Progenitor cell of endocrine pancreas (in vitro differentiated cells): Measurements from ENCODE around the gene SLC17A4. TPM values are rescaled to one million over a fixed set of nuclear protein-coding genes. Genes with fewer than 3 reads are reported as not detected.

ENCODE experiments used
- DNase-seq: peaks from one replicate; pipeline ENCODE4 v3.0.0; 2021; ENCODE audit warnings: low spot score; ENCODE audit not compliant: unreplicated experiment
- H3K27ac Mint-ChIP-seq: 2 replicates; pipeline ENCODE4 v1.8.0; 2021; ENCODE audit warnings: mild to moderate bottlenecking, moderate library complexity, mixed read lengths
- H3K27me3 Mint-ChIP-seq: 2 replicates; pipeline ENCODE4 v1.8.0; 2021; ENCODE audit warnings: mixed read lengths
- H3K36me3 Mint-ChIP-seq: 2 replicates; pipeline ENCODE4 v1.8.0; 2022; ENCODE audit warnings: mixed read lengths; ENCODE audit not compliant: insufficient read depth
- H3K4me1 Mint-ChIP-seq: 2 replicates; pipeline ENCODE4 v1.8.0; 2021; ENCODE audit warnings: low read depth, mixed read lengths
- H3K4me3 Mint-ChIP-seq: 2 replicates; pipeline ENCODE4 v1.8.0; 2021; ENCODE audit warnings: low read depth, mild to moderate bottlenecking, moderate library complexity, mixed read lengths
- H3K9me3 Mint-ChIP-seq: 2 replicates; pipeline ENCODE4 v1.8.0; 2021; ENCODE audit warnings: low read depth, mixed read lengths
- CTCF ChIP-seq: fragments of 200-600 bp; sonication (generic); IDR thresholded peaks from one replicate; pipeline ENCODE4 v1.5.0; 2021; ENCODE audit warnings: antibody characterized with exemption, mild to moderate bottlenecking; ENCODE audit not compliant: unreplicated experiment
- total RNA-seq: library from RNA; stranded (reverse); gene quantifications from 2 replicates; pipeline ENCODE4 v1.2.1, GENCODE V29; 2021

SLC17A4 gene
- total RNA-seq, 1 donor from 2014 or later, result 3.6 TPM

DNA sequence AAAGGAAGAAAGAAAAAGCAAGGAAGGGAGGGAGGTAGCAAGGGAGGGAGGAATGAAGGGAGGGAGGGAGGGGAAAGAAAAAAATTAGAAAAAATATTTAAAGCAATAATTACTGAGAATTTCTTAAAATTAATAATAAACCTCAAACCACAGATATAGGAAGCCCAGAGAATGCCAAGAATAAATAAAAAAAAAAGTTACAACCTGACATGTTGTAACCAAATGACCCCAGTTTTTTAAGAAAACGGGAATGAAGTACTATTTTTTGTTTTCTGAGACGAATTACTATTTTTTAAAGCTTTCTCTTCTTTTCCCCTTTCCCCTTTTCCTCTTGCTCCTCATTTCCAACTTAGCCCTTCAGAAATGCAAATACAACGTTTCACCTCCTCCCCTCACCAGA, 60.7 kb downstream of the SLC17A4 start:
- Mint-ChIP-seq H3K27ac (no peak overlapping the region), H3K4me3 (no peak overlapping the region), H3K9me3 (no peaks in the 10 kb centered on the region), H3K27me3 (peaks cover under 1% of the 10 kb centered on the region), H3K4me1 (no peaks in the 10 kb centered on the region), H3K36me3 (no peaks in the 10 kb centered on the region)
- no peak for DNase-seq
- TF ChIP-seq CTCF, result no peak

- DNase-seq, result no peak
- H3K27ac Mint-ChIP-seq, result no peak overlapping the region
- no peak overlapping the region for H3K4me3 Mint-ChIP-seq
- no peaks in the 10 kb centered on the region for H3K36me3 Mint-ChIP-seq
- no peak for TF ChIP-seq CTCF
- H3K27me3 Mint-ChIP-seq, result no peaks in the 10 kb centered on the region
- no peaks in the 10 kb centered on the region for H3K9me3 Mint-ChIP-seq
- H3K4me1 Mint-ChIP-seq, result no peaks in the 10 kb centered on the region
Observed at GRCh38 chr6:25816252-25816651, 61.7 kb downstream of the SLC17A4 start.

- Mint-ChIP-seq H3K9me3 (peaks cover 7% of the 10 kb centered on the region), H3K4me3 (no peak overlapping the region), H3K4me1 (no peaks in the 10 kb centered on the region), H3K36me3 (no peaks in the 10 kb centered on the region), H3K27ac (no peak overlapping the region), H3K27me3 (no peaks in the 10 kb centered on the region)
- no peak for TF ChIP-seq CTCF
- no peak for DNase-seq
Observed at GRCh38 chr6:25821341-25821740, 66.8 kb downstream of the SLC17A4 start.

DNA sequence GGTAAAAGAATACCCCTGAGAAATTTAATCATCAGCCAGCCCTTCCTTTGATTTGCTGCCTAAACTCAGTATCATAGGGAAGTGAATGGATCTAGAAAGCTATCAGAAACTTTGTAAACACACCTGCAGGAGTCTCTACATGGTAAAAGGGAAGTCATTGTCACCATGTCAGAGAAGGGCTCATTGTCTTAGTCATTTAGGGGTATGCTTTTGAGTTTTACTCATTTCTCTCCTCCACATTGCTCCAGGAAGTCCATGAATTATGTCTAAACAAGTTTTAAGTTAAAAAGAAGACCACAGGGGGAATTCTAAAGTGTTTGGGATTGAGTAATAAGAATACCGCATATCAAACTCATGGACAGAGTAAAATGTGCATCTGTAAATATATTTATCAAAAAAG, 74.8 kb downstream of the SLC17A4 start:
- H3K27ac Mint-ChIP-seq, result no peak overlapping the region
- TF ChIP-seq CTCF, result no peak
- H3K27me3 Mint-ChIP-seq, result no peaks in the 10 kb centered on the region
- H3K4me1 Mint-ChIP-seq, result peaks cover 25% of the 10 kb centered on the region
- no peak for DNase-seq
- peaks cover 4% of the 10 kb centered on the region for H3K9me3 Mint-ChIP-seq
- no peaks in the 10 kb centered on the region for H3K36me3 Mint-ChIP-seq
- no peak overlapping the region for H3K4me3 Mint-ChIP-seq

GRCh38 chr6:25830458-25830857, 75.9 kb downstream of the SLC17A4 start:
- no peak overlapping the region for H3K4me3 Mint-ChIP-seq
- H3K4me1 Mint-ChIP-seq, result peaks cover 25% of the 10 kb centered on the region
- no peaks in the 10 kb centered on the region for H3K27me3 Mint-ChIP-seq
- H3K36me3 Mint-ChIP-seq, result no peaks in the 10 kb centered on the region
- H3K9me3 Mint-ChIP-seq, result peaks cover 3% of the 10 kb centered on the region
- no peak overlapping the region for H3K27ac Mint-ChIP-seq
- no peak for TF ChIP-seq CTCF
- no peak for DNase-seq

Other genes starting within 250 kb of the SLC17A4 start
- 95.0 and 97.2 TPM in 2 replicates for gene SCGN, start 102.5 kb upstream of the SLC17A4 start, total RNA-seq
- 0.49 TPM in 1 of 2 replicates, not detected in the other for gene SLC17A1, start 77.3 kb downstream of the SLC17A4 start, total RNA-seq
- 0.34 and 0.58 TPM in 2 replicates for gene SLC17A3, start 119.5 kb downstream of the SLC17A4 start, total RNA-seq
- not detected in 2 replicates for gene SLC17A2, start 175.9 kb downstream of the SLC17A4 start, total RNA-seq
- 5.7 and 5.9 TPM in 2 replicates for gene TRIM38, start 208.1 kb downstream of the SLC17A4 start, total RNA-seq